Heart left ventricle (tissue), 13 donors: ENCODE measurements around the gene MAP4K2.

Experiments used
- CTCF ChIP-seq, 12 donors: fragments of 200-600 bp; sonication (generic) in 4 of 12; IDR thresholded peaks; one replicate each; pipeline versions ENCODE4 v1.5.0 to v1.8.0; 2018 to 2022; ENCODE audit warnings: antibody characterized with exemption in 12 of 12, mild to moderate bottlenecking in 5 of 12
- POLR2A ChIP-seq, 2 donors: fragments of 450-650 bp; IDR thresholded peaks; one replicate each; pipeline ENCODE4 v1.6.1; 2017; ENCODE audit warnings: antibody characterized with exemption in 2 of 2, mild to moderate bottlenecking in 2 of 2, moderate library complexity in 2 of 2
- donor health status: ischemic (EF 13 %, LVEDD 7.1; RV severe dilation, severe dysfunction).
- donor health status: DM: no; HTN: yes; CAD: no.
- donor health status: DM: no; HTN: no; CAD: no.
- donor health status: ischemic (EF 25% LVEDD 6.9; RV normal size, moderate dysfunction).
- donor health status: ischemic (EF 25% LVEDD 5.7; RV mildly dilated, moderate dysfunction).
- donor health status: ischemic (EF 35%, LVEDD 5.7; RV mildly dilated, moderate dysfunction).
- donor health status: nonischemic (EF 11% LVEDD 7.7; RV severe dilation, severe dysfunction).
- donor health status: DM: yes; HTN: yes; CAD: no.
- donor health status: PGD.
- donor health status: ischemic (EF 29% LVEDD 5.4; RV normal size, mild dysfunction).
- donor health status: nonischemic (EF 23%, LVEDD 6.1; RV moderate dilation, normal function).

- TF ChIP-seq CTCF (IDR thresholded peaks at IDR 0.05) (no peak), POLR2A (IDR thresholded peaks at IDR 0.05) (no peak)
Observed at GRCh38 chr11:64764753-64765152, 38.3 kb downstream of the MAP4K2 start.
